Breast epithelium (tissue), 3 donors: ENCODE results near the gene SEC16A.

Source experiments
- POLR2A ChIP-seq: fragments of 450-650 bp; IDR thresholded peaks from one replicate; pipeline ENCODE4 v1.6.1; 2016; ENCODE audit warnings: antibody characterized with exemption, mild to moderate bottlenecking, moderate library complexity
- POLR2AphosphoS5 ChIP-seq, 3 donors: sonication (generic); formaldehyde crosslinking; IDR thresholded peaks; one replicate each; pipeline ENCODE4 v1.6.1; 2017; ENCODE audit warnings: antibody characterized with exemption in 3 of 3
- TF ChIP-seq, protein P1 (sequence below), 3 donors: fragments of 450-650 bp; IDR thresholded peaks; one replicate each; pipeline ENCODE4 v1.5.1; 2016 to 2017; ENCODE audit warnings: antibody characterized with exemption in 3 of 3, mild to moderate bottlenecking in 3 of 3, moderate library complexity in 3 of 3

DNA sequence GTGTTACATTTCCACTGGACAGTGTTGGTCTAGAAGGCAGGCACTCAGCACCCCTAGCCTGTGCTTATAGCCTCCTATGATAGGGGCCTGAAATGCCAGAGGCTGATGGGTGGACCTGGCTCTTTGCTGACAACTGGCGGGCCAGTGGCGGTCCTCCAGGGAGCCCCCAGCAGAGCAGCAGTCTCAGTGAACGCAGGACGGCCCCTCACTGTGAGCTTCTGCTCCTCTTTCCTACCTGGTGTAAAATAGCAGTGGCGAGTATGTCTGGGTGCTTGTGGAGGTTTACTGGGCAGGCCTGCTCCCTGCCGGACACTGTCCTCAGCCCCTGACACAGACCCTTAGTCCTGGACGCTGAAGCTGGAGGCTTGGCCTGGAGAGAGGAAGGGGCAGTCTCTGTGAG, 3.3 kb upstream of the SEC16A start:
- TF ChIP-seq, protein P1, sequence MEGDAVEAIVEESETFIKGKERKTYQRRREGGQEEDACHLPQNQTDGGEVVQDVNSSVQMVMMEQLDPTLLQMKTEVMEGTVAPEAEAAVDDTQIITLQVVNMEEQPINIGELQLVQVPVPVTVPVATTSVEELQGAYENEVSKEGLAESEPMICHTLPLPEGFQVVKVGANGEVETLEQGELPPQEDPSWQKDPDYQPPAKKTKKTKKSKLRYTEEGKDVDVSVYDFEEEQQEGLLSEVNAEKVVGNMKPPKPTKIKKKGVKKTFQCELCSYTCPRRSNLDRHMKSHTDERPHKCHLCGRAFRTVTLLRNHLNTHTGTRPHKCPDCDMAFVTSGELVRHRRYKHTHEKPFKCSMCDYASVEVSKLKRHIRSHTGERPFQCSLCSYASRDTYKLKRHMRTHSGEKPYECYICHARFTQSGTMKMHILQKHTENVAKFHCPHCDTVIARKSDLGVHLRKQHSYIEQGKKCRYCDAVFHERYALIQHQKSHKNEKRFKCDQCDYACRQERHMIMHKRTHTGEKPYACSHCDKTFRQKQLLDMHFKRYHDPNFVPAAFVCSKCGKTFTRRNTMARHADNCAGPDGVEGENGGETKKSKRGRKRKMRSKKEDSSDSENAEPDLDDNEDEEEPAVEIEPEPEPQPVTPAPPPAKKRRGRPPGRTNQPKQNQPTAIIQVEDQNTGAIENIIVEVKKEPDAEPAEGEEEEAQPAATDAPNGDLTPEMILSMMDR (IDR thresholded peaks at IDR 0.05) = no peak
- no peak for TF ChIP-seq POLR2AphosphoS5 (IDR thresholded peaks at IDR 0.05)
- TF ChIP-seq POLR2A = no peak
